ENCODE data around the gene ZDHHC24. TPM values are rescaled to one million over a fixed set of nuclear protein-coding genes. Genes with fewer than 3 reads are reported as not detected.

ZDHHC24 gene
- polyA plus RNA-seq, 1 donor from 2014 or later = 15.9 TPM

- no peaks in the 10 kb centered on the region for H3F3A ChIP-seq (ENCODE audit: insufficient read depth, low read length, poor library complexity, severe bottlenecking)
- TF ChIP-seq EZH2 (IDR thresholded peaks at IDR 0.05; ENCODE audit: borderline replicate concordance, insufficient read depth, low read length, poor library complexity, severe bottlenecking) (no peak), REST (IDR thresholded peaks at IDR 0.05; ENCODE audit: borderline replicate concordance) (no peak), POLR2AphosphoS5 (IDR thresholded peaks at IDR 0.05) (no peak), MXI1 (conservative IDR thresholded peaks at IDR 0.05; ENCODE audit: poor library complexity, severe bottlenecking) (no peak), RAD21 (conservative IDR thresholded peaks at IDR 0.05) (no peak), EP300 (conservative IDR thresholded peaks at IDR 0.05; ENCODE audit: poor library complexity, severe bottlenecking) (no peak), SMC3 (conservative IDR thresholded peaks at IDR 0.05; ENCODE audit: poor library complexity) (no peak), CTCF (IDR thresholded peaks at IDR 0.05; ENCODE audit: poor library complexity, severe bottlenecking) (no peak), TAF1 (IDR thresholded peaks at IDR 0.05; ENCODE audit: low read depth) (no peak)
- no peak overlapping the region for H3K4me2 ChIP-seq (ENCODE audit: low read length)
- no peak overlapping the region for H3K4me3 ChIP-seq (ENCODE audit: low read length)
- no peaks in the 10 kb centered on the region for H4K20me1 ChIP-seq (ENCODE audit: insufficient read depth)
- no peak overlapping the region for H3K27ac ChIP-seq (ENCODE audit: low read length)
- no peak overlapping the region for H3K9ac ChIP-seq (ENCODE audit: low read length)
- no peaks in the 10 kb centered on the region for H3K9me3 ChIP-seq (ENCODE audit: low read length)
- H2AFZ ChIP-seq (ENCODE audit: low read depth, low read length) = no peak overlapping the region
- H3K36me3 ChIP-seq (ENCODE audit: insufficient read depth, low read length) = no peaks in the 10 kb centered on the region
- no peaks in the 10 kb centered on the region for H3K27me3 ChIP-seq (ENCODE audit: insufficient read depth, low read depth, low read length)
- peaks cover 7% of the 10 kb centered on the region for H3K79me2 ChIP-seq (replicated peaks; ENCODE audit: insufficient read depth, low read length)
- no peaks in the 10 kb centered on the region for H3K9me2 ChIP-seq (ENCODE audit: insufficient read depth, low read length)
Observed at GRCh38 chr11:66476841-66477251, 69.0 kb downstream of the ZDHHC24 start.

- TF ChIP-seq EP300 (conservative IDR thresholded peaks at IDR 0.05; ENCODE audit: poor library complexity, severe bottlenecking) (no peak), TAF1 (IDR thresholded peaks at IDR 0.05; ENCODE audit: low read depth) (no peak), EZH2 (IDR thresholded peaks at IDR 0.05; ENCODE audit: borderline replicate concordance, insufficient read depth, low read length, poor library complexity, severe bottlenecking) (no peak), MXI1 (conservative IDR thresholded peaks at IDR 0.05; ENCODE audit: poor library complexity, severe bottlenecking) (no peak), POLR2AphosphoS5 (IDR thresholded peaks at IDR 0.05) (no peak), REST (IDR thresholded peaks at IDR 0.05; ENCODE audit: borderline replicate concordance) (no peak), CTCF (IDR thresholded peaks at IDR 0.05; ENCODE audit: poor library complexity, severe bottlenecking) (no peak), RAD21 (conservative IDR thresholded peaks at IDR 0.05) (no peak), SMC3 (conservative IDR thresholded peaks at IDR 0.05; ENCODE audit: poor library complexity) (no peak)
Observed at GRCh38 chr11:66476173-66476840, 69.5 kb downstream of the ZDHHC24 start.

More at GRCh38 chr11:66476173-66476840, 69.5 kb downstream of the ZDHHC24 start:
- Histone ChIP-seq H3K4me2 (ENCODE audit: low read length) (no peak overlapping the region), H3F3A (ENCODE audit: insufficient read depth, low read length, poor library complexity, severe bottlenecking) (no peaks in the 10 kb centered on the region), H4K20me1 (ENCODE audit: insufficient read depth) (no peaks in the 10 kb centered on the region), H3K9me2 (ENCODE audit: insufficient read depth, low read length) (no peaks in the 10 kb centered on the region), H3K9me3 (ENCODE audit: low read length) (no peaks in the 10 kb centered on the region), H2AFZ (ENCODE audit: low read depth, low read length) (no peak overlapping the region), H3K36me3 (ENCODE audit: insufficient read depth, low read length) (no peaks in the 10 kb centered on the region), H3K9ac (ENCODE audit: low read length) (no peak overlapping the region), H3K27me3 (ENCODE audit: insufficient read depth, low read depth, low read length) (no peaks in the 10 kb centered on the region), H3K79me2 (replicated peaks; ENCODE audit: insufficient read depth, low read length) (peaks cover 7% of the 10 kb centered on the region), H3K4me3 (ENCODE audit: low read length) (no peak overlapping the region), H3K27ac (ENCODE audit: low read length) (no peak overlapping the region)
